GM11168 (cell line): ENCODE results near the gene GNAQ.

Experiments used
- in situ Hi-C: fragments of 300-500 bp; cut with MboI; formaldehyde crosslinking; loops from one replicate; pipeline ENCODE4 v1.12.0; 2022; ENCODE audit warnings: low sequenced_read_pairs; ENCODE audit not compliant: unreplicated experiment

Gene GNAQ

DNA sequence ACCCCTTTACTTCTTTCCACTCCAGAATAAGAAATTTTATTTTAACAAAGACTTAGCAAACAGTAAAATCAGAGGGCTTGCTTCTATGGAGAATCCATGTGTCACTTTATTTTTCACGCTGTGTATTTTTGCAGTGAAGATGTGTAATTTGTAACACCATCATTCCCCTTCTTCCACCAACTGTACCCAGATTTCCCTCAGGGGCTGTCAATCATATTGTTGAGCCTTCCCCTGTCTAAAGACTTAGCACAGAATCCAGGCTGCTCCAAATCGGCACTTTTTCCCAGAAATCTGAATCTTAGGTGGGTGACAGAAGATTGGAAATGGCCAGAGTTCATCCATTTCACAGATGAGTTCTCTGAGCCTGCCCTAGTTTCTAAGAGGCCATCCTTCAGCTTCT lies 115.9 kb downstream of the GNAQ start:
- in situ Hi-C loops: no loop called here

DNA sequence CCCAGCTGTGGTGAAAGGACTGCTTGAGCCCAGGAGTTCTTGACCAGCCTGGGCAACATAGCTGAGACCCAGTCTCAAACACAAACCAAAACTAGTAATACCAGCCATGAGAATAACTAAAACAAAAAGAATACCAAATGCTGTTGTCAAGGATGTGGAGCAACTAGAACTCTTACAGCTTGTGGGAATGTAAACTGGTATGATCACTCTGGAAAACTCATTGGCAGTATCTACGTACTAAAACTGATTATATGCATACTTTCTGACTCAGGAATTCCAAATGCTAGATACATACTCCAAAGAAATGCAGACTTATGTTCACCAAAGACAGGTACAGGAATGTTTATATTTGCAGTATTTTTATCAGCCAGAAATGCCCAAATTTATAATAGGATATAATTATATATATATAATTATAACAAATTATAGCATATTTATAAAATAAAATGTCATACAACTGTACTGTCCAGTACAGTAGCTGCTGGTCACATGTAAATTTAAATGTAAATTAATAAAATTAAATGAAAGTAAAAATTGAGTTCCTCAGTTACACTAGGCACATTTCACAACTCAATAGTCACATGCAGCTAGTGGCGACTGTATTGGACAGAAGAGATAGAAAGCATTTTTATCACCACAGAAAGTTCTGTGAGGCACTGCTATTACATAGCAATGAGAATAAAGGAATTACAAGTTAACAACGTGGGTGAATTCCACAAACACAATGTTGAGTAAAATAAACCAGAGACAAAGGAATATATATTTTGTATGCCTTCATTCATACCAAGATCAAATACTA lies 118.5 kb downstream of the GNAQ start:
- in situ Hi-C loops: no loop called here

DNA sequence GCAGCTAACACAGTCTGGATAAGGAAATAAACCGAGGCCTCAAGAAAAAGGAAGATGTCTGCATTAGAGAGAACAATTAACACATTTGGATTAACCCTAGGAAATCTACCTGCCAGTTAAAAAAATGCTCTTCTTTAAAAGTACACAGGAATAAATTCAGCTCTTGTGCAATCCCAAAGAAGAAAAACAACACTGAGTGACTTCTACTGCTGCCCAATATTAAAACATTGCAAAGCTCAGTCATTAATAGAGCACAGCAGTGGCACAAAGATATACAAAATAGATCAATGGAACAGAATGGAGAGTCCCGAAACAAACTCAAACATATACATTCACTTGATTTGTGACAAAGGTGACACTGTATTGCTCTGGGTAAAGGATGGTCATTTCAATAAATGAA lies 119.7 kb downstream of the GNAQ start:
- in situ Hi-C loops: no loop called here

DNA sequence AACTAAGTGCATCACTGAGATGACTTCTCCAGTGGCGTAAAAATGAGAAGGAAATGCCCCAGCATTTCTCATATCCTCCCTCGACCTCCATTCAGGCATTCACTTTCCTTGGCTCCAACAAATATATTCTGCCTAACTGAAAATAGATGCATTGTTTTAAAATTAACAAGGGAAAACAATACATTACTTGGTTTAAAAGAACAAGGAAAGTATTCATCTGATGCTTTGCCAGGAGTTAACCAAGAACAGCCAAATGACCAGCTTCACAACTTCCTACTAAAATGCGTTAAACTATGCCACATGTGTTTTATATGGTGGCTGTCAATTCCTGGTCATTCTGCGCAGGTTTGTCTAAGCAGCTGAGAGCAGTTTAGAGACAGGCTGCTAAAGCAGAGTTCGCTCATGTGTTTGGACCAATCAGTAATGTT lies 121.4 kb downstream of the GNAQ start:
- in situ Hi-C loops: no loop called here

DNA sequence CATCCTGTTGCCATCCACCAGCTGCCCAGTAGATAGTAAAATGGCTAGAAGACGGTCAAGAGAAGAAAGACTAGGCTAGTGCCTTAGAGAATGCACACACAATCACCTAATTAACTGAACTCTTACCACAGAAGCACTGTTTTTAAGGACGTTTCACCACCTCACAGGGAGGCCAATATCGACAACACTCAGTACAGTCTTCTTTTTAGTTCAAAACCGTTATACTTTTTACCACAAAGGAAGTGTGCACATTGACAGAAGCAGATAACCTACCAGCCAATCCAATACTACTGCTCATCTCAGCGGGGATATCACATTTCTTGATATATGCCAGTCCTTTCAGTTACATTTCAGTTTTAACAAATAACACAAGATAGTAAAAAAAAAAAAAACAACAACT lies 122.3 kb downstream of the GNAQ start:
- in situ Hi-C loops: no loop called here

DNA sequence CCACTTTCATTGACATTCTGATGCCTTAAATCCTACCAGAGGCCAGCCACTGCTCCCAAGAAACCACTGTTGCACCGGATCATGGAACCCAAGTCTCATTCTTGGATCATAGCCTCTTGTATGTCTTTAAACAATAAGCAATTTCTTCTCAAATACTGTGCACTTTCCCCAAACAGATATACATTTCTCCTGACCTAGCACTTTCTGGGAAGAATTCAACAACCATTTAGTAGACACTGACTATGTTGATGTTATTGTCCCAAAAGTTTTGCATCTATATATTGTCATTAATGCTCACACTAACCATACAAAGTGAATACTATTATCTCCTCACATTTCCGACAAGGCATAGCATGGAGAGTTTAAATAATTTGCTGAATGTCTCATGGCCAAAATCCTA lies 123.3 kb downstream of the GNAQ start:
- in situ Hi-C loops: no loop called here

DNA sequence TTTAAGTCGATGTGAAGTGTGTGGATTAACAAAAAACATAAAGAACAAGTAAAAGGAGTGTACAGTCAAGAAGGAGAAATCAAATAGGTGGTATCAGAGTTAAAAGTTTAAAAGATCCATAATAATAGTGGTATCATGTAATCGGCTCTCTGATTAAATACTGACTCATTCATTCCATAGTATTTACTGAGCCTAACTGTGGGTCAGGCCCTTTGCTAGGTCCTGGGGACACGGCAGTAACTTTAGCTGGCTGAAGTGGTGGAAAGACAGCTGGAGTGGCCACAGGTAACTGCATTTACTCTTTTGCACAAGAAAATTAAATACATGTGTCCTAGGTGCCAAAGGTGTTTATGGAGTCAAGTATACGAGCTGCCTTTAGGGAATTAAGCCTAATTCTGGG lies 124.0 kb downstream of the GNAQ start:
- in situ Hi-C loops: no loop called here

DNA sequence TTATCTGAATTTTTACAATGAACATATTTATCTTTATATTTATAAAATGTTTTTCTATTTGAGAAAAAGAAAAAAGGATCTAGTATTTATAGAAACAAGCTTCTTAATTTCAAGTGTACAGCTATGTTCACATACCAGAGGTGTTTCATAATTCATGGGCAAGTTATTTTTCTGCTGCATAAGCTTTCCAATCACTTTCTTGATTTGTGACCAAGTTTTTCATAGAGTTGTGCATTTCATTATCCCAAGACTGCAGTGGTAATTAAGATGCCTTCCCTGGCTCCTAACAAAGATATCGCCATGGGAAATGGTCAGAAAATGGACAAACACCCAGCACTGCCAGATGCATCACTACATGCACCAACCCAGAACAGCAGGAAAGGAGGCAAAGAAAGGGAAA lies 124.6 kb downstream of the GNAQ start:
- in situ Hi-C loops: no loop called here

DNA sequence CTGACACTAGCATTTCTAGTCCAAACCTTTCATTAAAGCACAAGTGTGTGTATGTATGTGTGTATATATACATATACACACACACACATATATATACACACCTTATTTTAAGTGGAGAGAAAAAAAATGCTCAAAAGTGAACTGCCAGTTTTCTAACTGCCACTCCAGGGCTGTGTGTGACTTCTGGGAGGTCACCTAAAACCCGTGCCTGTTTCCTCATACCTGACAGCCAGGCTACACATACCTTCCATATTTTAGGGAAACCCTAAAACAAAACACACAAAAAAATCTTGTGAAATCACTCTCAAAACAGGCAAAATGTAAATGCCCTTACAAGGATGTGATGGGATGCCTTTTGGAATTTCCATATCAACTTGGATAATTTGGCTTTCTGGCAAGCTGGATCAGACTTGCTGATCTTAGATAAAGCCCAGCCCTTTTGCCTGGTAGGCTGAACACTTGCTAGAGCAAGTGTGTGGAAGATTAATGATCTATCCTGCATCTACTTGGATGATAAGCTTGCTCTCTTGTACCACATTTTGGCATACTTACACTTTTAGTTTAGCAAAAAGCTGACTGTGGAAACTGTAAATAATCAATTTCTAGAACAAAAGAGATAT lies 127.8 kb downstream of the GNAQ start:
- in situ Hi-C loops: no loop called here

DNA sequence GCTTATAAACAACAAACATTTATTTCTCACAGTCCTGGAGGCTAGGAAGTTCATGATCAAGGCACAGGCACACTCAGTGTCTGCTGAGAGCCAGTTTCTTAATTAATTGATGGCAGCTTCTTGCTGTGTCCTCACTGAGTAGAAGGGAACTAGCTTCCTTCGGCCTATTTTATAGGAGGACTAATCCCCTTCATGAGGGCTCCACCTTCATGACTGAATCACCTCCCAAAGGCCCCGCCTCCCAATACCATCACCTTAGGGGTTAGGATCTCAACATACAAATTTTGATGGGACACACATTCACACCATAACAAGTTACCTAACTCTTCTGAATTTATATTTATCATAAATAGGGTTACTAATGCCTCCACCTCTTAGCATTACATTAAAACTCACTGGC lies 129.8 kb downstream of the GNAQ start:
- in situ Hi-C loops: no loop called here

DNA sequence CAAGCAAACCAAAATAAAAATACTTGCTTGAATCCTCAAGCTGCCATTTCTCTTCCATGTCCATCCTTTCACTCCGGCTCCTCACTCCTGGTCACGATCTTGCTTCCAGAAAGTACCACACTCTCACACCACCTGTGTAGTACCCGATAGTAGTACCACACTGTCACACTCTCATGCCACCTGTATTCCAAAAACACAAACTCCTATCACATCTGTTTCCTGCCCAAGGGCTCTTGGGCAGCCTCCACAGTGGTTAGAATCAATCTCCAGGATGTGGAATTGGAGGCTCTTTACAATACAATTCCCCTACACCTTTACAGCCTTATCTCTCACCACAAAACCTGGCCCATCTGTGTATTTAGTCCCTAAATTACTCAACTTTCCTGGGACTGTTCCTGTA lies 130.6 kb downstream of the GNAQ start:
- in situ Hi-C loops: no loop called here

DNA sequence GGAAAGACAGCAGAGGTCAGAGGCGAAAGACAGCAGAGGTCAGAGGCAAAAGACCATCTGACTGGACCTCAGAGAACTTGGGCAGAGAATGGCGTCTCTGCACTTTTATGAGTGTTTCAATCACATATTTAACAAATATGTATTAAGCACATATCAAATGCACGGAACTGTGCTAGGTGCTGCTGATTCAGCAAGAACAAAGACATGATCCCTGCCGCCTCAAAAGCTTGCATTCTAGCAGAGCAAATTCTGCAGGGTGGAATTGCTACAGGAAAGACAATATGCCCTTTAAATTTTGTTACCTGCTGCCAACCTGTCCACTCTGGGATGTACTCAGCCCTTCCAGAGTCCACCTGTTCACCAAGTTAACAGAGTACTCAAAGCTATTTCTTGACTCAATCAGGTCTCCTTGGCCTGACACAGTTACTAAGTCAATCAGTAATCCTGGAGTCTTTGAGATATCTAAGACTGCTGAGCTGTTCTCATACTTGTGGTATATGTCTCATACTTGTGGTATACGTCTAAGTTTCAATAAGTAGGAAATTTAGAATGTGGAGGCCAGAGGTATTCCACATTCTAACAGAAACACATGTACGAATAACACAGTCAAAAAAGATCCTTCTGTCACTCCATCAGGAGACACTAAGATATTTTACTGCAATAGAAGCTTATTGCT lies 131.8 kb downstream of the GNAQ start:
- in situ Hi-C loops: no loop called here

DNA sequence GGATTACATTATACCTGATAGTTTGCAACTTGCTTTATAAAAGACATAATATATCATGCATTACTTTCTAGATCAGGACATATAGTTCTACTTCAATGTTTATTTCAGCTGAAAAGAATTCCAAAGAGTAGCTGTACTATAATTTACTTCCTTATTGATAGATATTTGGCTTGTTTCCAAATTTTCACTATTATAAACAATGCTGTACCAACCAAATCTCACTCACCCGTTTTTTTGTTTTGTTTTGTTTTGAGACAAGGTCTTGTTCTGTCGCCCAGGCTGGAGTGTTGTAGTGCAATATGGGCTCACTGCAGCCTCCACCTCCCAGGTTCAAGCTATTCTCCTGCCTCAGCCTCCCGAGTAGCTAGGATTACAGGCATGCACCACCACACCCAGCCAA lies 132.7 kb downstream of the GNAQ start:
- in situ Hi-C loops: no loop called here

DNA sequence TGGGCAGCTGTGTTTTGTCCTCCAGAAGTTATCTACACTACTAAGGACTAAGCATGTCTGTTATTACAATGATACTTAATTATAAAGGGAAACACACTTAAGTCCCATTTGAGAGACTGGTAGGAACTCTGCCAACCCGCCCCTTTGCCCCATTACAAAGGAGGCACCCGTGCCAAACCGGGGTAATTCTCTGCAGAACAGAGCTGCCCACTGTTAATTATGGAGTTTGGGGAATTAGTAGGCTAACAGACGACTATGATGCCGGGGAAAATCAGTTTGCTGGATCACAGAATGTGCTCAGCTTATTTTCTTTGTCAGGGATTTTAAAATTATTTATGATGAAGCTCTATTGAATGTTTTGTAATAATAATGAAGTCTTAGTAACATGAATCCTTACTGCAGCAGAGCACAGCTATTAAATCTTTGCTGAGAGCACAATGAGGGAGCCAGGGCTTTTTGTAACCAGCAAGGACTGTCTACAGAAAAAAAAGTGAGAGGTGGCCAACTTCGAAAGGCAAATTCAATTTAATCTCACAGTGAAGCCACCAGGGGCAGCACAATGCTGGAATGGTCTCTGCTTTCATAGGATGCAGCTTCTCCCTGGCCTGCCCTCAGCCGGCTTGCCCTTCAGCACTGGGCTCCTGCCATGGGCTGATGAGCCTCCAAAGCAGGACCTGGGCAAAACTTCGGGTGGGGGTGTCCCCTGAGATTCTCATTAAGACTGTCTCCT lies 134.5 kb downstream of the GNAQ start:
- in situ Hi-C loops: no loop called here

DNA sequence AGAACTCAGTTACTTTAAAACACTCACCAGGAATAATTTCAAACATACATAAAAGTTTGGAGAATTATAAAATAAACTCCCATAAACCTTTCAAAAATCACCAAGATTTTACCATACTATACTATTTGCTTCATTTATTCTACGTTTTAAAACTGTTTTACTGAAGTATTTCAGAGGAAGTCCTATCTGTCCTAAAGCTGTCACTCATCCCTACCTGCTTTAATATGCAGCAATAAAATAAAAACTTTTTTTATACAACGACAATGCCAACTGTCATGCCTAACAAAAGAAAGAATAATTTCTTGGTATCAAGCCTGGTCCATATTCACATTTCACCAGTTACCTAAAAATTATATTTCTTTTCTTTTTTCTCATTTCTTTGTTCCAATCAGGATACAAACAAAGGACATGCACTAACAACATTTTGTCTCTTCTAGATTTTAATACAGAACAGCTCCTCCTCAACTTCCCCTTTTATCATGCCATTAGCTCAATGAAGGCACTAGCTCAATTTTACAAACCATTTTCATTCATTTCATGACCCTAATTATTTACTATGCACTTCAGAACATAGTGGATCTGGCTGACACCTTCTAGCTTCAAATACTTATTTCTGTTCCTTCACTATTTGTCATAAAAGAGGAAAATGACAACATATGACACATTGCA lies 135.2 kb downstream of the GNAQ start:
- in situ Hi-C loops: no loop called here

DNA sequence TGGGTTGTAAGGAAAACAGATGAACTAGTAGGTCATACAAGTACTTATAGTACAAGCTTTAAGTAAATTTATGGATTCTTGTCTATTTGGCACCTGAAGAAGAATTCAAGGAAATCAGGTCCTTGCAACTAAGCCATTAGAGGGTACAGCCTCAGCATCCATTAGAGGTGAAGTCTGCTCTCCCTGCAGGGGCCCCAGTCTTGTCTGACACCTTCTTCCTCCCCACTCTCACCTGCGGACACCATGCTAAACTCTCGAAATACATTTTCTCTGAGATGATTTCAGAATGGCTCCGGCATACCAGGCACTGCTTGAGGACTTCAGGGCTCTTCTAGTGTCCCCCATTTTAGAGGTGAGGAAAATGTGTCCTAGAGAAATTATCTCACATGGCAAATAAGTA lies 137.9 kb downstream of the GNAQ start:
- in situ Hi-C loops: no loop called here

DNA sequence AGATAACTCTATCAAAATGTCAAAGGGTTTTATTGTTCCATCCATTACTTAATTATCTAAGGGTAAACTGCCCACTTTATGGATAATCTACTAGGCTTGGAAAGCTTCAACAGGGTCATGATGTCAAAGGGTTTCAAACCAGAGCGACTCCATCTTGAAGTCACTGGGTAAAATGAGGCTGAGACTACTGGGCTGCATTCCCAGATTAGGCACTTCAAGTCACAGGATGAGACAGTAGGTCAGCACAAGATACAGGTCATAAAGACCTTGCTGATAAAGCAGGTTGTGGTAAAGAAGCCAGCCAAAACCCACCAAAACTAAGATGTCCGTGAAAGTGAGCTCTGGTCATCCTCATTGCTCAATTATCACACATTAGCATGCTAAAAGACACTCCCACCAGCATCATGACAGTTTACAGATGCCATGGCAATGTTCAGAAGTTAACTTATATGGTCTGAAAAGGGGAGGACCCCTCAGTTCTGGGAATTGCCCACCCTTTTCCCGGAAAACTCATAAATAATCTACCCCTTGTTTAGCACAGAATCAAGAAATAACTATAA lies 138.6 kb downstream of the GNAQ start:
- in situ Hi-C loops: no loop called here

DNA sequence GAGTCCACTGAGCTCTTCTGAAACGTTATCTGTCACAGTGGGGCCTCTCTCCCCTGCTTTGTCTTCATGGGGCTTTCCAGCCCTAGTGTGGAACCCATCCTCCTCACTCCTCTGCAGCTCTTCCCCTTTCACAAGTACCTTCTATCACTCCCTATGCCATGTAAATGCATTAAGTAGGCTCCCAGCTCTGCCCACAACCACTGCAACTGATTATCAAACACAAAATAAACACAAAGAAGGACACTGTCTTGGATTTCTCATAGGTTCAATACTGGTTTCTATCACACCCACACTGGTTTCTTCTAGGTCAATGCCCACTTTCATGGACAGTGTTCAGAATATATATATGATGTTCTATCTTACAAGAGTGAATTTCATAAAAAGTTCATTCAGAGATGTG lies 139.4 kb downstream of the GNAQ start:
- in situ Hi-C loops: no loop called here

DNA sequence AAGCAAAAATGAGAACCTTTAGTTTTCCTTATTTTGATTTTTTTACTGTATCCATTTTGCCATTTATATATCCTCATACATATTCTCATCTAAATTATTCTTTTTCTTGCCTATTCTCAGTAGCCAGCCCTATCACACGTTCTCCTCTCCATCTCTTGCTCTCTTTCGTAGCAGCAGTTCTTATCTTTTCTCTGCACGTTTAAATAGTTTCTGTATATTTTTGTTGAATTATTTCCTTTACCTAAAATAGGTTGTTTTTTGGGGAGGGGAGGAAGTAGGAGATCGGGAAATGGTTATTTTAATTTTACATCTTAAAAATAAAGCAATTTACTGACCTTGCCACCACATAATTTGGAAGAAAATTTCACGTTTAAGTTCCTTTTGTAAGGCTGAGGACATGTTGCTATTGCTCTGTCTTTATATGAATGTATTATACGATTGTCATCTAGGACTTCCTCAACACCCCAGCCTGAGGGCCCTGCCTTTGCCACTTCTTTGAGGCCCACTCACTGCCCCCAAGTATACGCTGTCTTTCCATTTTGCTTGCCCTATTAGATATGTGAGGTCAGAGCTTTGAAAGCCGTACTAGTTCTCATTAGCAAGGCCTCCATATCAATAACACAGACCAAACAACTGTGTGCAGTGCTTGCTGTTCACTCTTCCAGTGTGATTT lies 140.3 kb downstream of the GNAQ start:
- in situ Hi-C loops: no loop called here

DNA sequence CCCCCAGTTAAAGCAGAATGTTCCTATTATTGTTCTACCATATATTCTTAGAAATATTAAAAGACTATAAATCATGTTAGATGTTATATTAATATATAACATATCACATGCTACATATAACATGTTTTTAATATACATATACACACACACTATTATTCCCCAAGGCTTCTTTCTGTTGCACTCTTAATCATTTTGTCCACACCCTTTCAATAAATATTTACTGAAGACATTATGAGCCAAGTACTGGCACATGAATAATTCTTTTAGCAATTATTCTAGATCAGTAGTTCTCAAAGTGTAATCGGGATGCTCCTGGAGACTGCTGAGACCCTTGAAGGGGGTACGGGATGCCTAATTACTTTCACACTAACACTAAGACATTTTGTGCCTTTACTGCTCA lies 143.9 kb downstream of the GNAQ start:
- in situ Hi-C loops: no loop called here
